B cell (primary cell): Measurements from ENCODE around the gene ARFGAP3. TPM values are rescaled to one million over a fixed set of nuclear protein-coding genes. Genes with fewer than 3 reads are reported as not detected.

Experiments
- ATAC-seq: fragments of 200-7000 bp; cut with Tn5 transposase; one replicate; pipeline ENCODE4 v1.10.0; 2021; ENCODE audit warnings: low read depth, mild to moderate bottlenecking, moderate number of reproducible peaks, moderate library complexity
- CTCF ChIA-PET: fragments of 350-600 bp; sonication (Branson Sonifier 250); formaldehyde crosslinking; loops from one replicate; lab custom pipeline; 2021; ENCODE audit warnings: antibody characterized with exemption, inconsistent platforms; lab: Charles Lee
- POLR2A ChIA-PET: fragments of 350-600 bp; sonication (Branson Sonifier 250); formaldehyde crosslinking; loops from one replicate; lab custom pipeline; 2021; ENCODE audit warnings: antibody characterized with exemption; lab: Charles Lee
- DNase-seq: peaks from one replicate; pipeline ENCODE4 v3.0.0; 2013
- H2AFZ ChIP-seq: 2 replicates; pipeline ENCODE4 v1.6.1; 2012; ENCODE audit warnings: mild to moderate bottlenecking, low read depth, low read length; ENCODE audit not compliant: insufficient read depth, poor library complexity, severe bottlenecking
- H3K27ac ChIP-seq, 2 donors: 1 replicate in 1 of 2; 2 replicates in 1 of 2; pipeline ENCODE4 v1.5.1; 2012 to 2013; ENCODE audit warnings: low read length in 2 of 2, mild to moderate bottlenecking in 2 of 2, moderate library complexity in 1 of 2
- H3K27me3 ChIP-seq, 4 experiments: fragments of 200-600 bp in 1 of 4; sonication (generic) in 1 of 4; replicated peaks in 1 of 4; 1 replicate in 2 of 4; 2 replicates in 2 of 4; pipeline versions ENCODE4 v1.6.1 to v1.7.0; 2013 to 2016; ENCODE audit warnings: low read length in 3 of 4, mild to moderate bottlenecking in 2 of 4, mixed read lengths in 1 of 4, moderate library complexity in 1 of 4; ENCODE audit not compliant: insufficient read depth in 4 of 4, control insufficient read depth in 3 of 4; ENCODE audit errors: control extremely low read depth in 1 of 4
- H3K36me3 ChIP-seq, 2 experiments: replicated peaks in 1 of 2; 1 replicate in 1 of 2; 2 replicates in 1 of 2; pipeline versions ENCODE4 v1.6.1 to v1.7.1; 2013; ENCODE audit warnings: low read length in 1 of 2; ENCODE audit not compliant: insufficient read depth in 2 of 2, control insufficient read depth in 1 of 2; ENCODE audit errors: control extremely low read depth in 1 of 2, extremely low read depth in 1 of 2
- H3K4me1 ChIP-seq, 2 donors: fragments of 200-600 bp in 1 of 2; sonication (generic) in 1 of 2; 1 replicate in 1 of 2; 2 replicates in 1 of 2; pipeline versions ENCODE4 v1.5.1 to v1.6.1; 2013 to 2017; ENCODE audit warnings: low read length in 2 of 2; ENCODE audit not compliant: control insufficient read depth in 2 of 2, insufficient read depth in 2 of 2
- H3K4me2 ChIP-seq: replicated peaks from 2 replicates; pipeline ENCODE3; 2012; ENCODE audit warnings: mild to moderate bottlenecking, low read depth, low read length; ENCODE audit not compliant: poor library complexity, severe bottlenecking
- H3K4me3 ChIP-seq, 5 experiments: fragments of 200-600 bp in 1 of 5; sonication (generic) in 1 of 5; 1 replicate in 3 of 5; 2 replicates in 2 of 5; pipeline versions ENCODE4 v1.5.1 to v1.7.0; 2011 to 2016; ENCODE audit warnings: low read length in 4 of 5, mild to moderate bottlenecking in 4 of 5, low read depth in 2 of 5, control low read depth in 1 of 5, moderate library complexity in 1 of 5; ENCODE audit not compliant: insufficient read depth in 1 of 5; ENCODE audit errors: control extremely low read depth in 1 of 5, extremely low read depth in 1 of 5
- H3K79me2 ChIP-seq: fragments of 200-600 bp; sonication (generic); one replicate; pipeline ENCODE4 v1.6.0; 2016; ENCODE audit warnings: low read length; ENCODE audit not compliant: control insufficient read depth, insufficient read depth
- H3K9ac ChIP-seq: fragments of 200-600 bp; sonication (generic); 2 replicates; pipeline ENCODE4 v1.6.1; 2017; ENCODE audit warnings: mild to moderate bottlenecking, low read length, moderate library complexity
- H3K9me3 ChIP-seq, 3 donors: one replicate each; pipeline versions ENCODE4 v1.6.1 to v1.7.1; 2013; ENCODE audit warnings: low read length in 2 of 3; ENCODE audit not compliant: control insufficient read depth in 2 of 3, insufficient read depth in 1 of 3; ENCODE audit errors: control extremely low read depth in 1 of 3
- H4K20me1 ChIP-seq: 2 replicates; pipeline ENCODE4 v1.6.0; 2012; ENCODE audit warnings: mild to moderate bottlenecking, low read length; ENCODE audit not compliant: insufficient read depth, control insufficient read depth, poor library complexity, severe bottlenecking
- H3K27ac Mint-ChIP-seq: one replicate; pipeline ENCODE4 v1.8.0; 2021; ENCODE audit warnings: mixed read lengths
- H3K27me3 Mint-ChIP-seq: one replicate; pipeline ENCODE4 v1.8.0; 2021; ENCODE audit warnings: mixed read lengths
- H3K4me1 Mint-ChIP-seq: one replicate; pipeline ENCODE4 v1.8.0; 2021; ENCODE audit warnings: mixed read lengths
- H3K4me3 Mint-ChIP-seq: one replicate; pipeline ENCODE4 v1.8.0; 2021; ENCODE audit warnings: mixed read lengths
- H3K9me3 Mint-ChIP-seq: one replicate; pipeline ENCODE4 v1.8.0; 2022; ENCODE audit warnings: mixed read lengths; ENCODE audit not compliant: insufficient read depth
- EZH2 ChIP-seq: IDR thresholded peaks from 2 replicates; pipeline ENCODE4 v1.6.1; 2012; ENCODE audit warnings: borderline replicate concordance, low read depth, mild to moderate bottlenecking, moderate library complexity, low read length; ENCODE audit not compliant: insufficient read depth, poor library complexity, severe bottlenecking
- WGBS: methylation state at CpG from one replicate; pipeline ENCODE4 v1.1.5; 2013; ENCODE audit warnings: missing lambda C conversion rate; ENCODE audit not compliant: insufficient coverage; 5-methylcytosine and 5-hydroxymethylcytosine counted together
- intact Hi-C: fragments of 100-400 bp; cut with micrococcal nuclease; formaldehyde crosslinking; loops from one replicate; pipeline ENCODE4 v1.10.0; 2022
- polyA plus RNA-seq: library from polyadenylated mRNA; depleted of rRNA; stranded (reverse); fragments of >200 nt; gene quantifications from 2 replicates; pipeline ENCODE4 v1.2.3, GENCODE V29; 2012
- total RNA-seq, 2 donors: library from RNA; stranded (reverse); fragments of 120-200 nt in 1 of 2; gene quantifications; 1 replicate in 1 of 2; 2 replicates in 1 of 2; pipeline versions ENCODE4 v1.2.3 to v1.2.4, GENCODE V29; 2013 to 2022
- TF ChIP-seq, protein P1 (sequence below): fragments of 200-600 bp; IDR thresholded peaks from one replicate; pipeline ENCODE4 v1.8.0; 2022; ENCODE audit warnings: antibody characterized with exemption, mild to moderate bottlenecking

ARFGAP3 gene
- total and polyA plus RNA-seq, 2 donors (not counting 1 experiment from before 2014, with no cell fraction given) = 10.7 to 33.2 TPM

GRCh38 chr22:42856179-42856864 is 751 bp downstream of the ARFGAP3 start:
- H3K27me3 Mint-ChIP-seq = no peaks in the 10 kb centered on the region
- no peaks in the 10 kb centered on the region for H3K9me3 Mint-ChIP-seq
- TF ChIP-seq, protein P1, sequence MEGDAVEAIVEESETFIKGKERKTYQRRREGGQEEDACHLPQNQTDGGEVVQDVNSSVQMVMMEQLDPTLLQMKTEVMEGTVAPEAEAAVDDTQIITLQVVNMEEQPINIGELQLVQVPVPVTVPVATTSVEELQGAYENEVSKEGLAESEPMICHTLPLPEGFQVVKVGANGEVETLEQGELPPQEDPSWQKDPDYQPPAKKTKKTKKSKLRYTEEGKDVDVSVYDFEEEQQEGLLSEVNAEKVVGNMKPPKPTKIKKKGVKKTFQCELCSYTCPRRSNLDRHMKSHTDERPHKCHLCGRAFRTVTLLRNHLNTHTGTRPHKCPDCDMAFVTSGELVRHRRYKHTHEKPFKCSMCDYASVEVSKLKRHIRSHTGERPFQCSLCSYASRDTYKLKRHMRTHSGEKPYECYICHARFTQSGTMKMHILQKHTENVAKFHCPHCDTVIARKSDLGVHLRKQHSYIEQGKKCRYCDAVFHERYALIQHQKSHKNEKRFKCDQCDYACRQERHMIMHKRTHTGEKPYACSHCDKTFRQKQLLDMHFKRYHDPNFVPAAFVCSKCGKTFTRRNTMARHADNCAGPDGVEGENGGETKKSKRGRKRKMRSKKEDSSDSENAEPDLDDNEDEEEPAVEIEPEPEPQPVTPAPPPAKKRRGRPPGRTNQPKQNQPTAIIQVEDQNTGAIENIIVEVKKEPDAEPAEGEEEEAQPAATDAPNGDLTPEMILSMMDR = no peak
- TF ChIP-seq EZH2 = no peak

DNA sequence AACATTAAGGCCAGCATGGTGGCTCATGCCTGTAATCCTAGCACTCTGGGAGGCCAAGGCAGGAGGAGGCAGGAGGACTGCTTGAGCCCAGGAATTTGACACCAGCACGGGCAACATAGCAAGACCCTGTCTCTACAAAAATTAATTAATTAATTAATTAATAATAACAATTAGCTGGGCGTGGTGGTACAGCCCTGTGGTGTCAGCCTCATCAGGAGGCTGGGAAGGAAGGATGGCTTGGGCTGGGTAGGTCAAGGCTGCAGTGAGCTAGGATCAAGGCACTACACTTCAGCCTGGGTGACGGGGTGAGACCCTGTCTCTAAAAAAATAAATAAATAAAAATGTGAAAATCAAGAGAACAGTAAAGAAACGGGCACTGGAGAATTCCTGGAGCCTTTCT is 1.4 kb downstream of the ARFGAP3 start:
- H3K27ac ChIP-seq = no peak overlapping the region
- Mint-ChIP-seq H3K9me3 (no peaks in the 10 kb centered on the region), H3K27me3 (no peaks in the 10 kb centered on the region), H3K4me1 (peaks cover 19% of the 10 kb centered on the region), H3K4me3 (peak overlapping the region; percentile 86), H3K27ac (peak overlapping the region; percentile 88)
- no peaks in the 10 kb centered on the region for H3K27me3 ChIP-seq
- peaks cover 19 to 34% of the 10 kb centered on the region in 2 donors for H3K4me1 ChIP-seq
- peaks cover 0 to 5% (median 0%) of the 10 kb centered on the region in 3 donors for H3K9me3 ChIP-seq
- H4K20me1 ChIP-seq = peaks cover 15% of the 10 kb centered on the region
- CTCF ChIA-PET = no interaction called here
- H3K9ac ChIP-seq = peak overlapping the region; percentile 75
- H3K36me3 ChIP-seq = peaks cover 0 to 3% of the 10 kb centered on the region in 2 experiments
- H2AFZ ChIP-seq = no peak overlapping the region
- peak overlapping the region; percentile 83 for H3K4me2 ChIP-seq
- peak overlapping the region in 4 of 5 experiments; percentile 65 to 82 (median 78) for H3K4me3 ChIP-seq
- H3K79me2 ChIP-seq = peaks cover 57% of the 10 kb centered on the region
- ATAC-seq (no peak), DNase-seq (no peak)
- intact Hi-C loops = loop anchor here (2.0 to 5.0 kb wide), 3 partner anchors 77 to 198 kb away; partner anchors contain the start of gene PACSIN2
- WGBS = 20% methylated on average over 1 of the region's 4 CpGs
- TF ChIP-seq EZH2 = no peak
- TF ChIP-seq, protein P1 = no peak
- POLR2A ChIA-PET = interaction anchor here (0.6 to 0.9 kb wide), 2 partner anchors 39 to 160 kb away, joined by 3 to 5 read pairs; partner anchors contain the start of gene PACSIN2

More at GRCh38 chr22:42856179-42856864, 751 bp downstream of the ARFGAP3 start:
- Mint-ChIP-seq H3K4me3 (peak overlapping the region; percentile 86), H3K4me1 (peaks cover 25% of the 10 kb centered on the region), H3K27ac (peak overlapping the region; percentile 88)
- CTCF ChIA-PET = interaction anchor here (1.2 kb wide), 1 partner anchor 11 kb away, joined by 6 read pairs; no protein-coding TSS in a partner anchor
- Histone ChIP-seq H3K4me3 (peak overlapping the region; percentile 65 to 82 (median 77)), H3K4me1 (peaks cover 25 to 40% of the 10 kb centered on the region in 2 donors), H3K27ac (peak overlapping the region; percentile 68 to 86), H4K20me1 (peaks cover 8% of the 10 kb centered on the region), H3K27me3 (no peaks in the 10 kb centered on the region), H3K4me2 (peak overlapping the region; percentile 83), H2AFZ (peak overlapping the region; percentile 80), H3K9me3 (peaks cover 0 to 5% (median 0%) of the 10 kb centered on the region in 3 donors), H3K79me2 (peaks cover 51% of the 10 kb centered on the region), H3K36me3 (peaks cover 0 to 3% of the 10 kb centered on the region in 2 experiments), H3K9ac (peak overlapping the region; percentile 75)
- WGBS = under 1% methylated on average over 35 of the region's 44 CpGs
- DNase-seq = peak; percentile 58
- intact Hi-C loops = loop anchor here (2.0 to 5.0 kb wide), 3 partner anchors 76 to 199 kb away; partner anchors contain the start of gene PACSIN2
- POLR2A ChIA-PET = interaction anchor here (0.6 to 1.4 kb wide), 5 partner anchors 38 to 1136 kb away, joined by 3 to 6 read pairs (median 4); partner anchors contain the start of genes PACSIN2 and POLDIP3
- ATAC-seq = peak; percentile 13
